ENCODE measurements around the gene CTNNA1.
A peak's percentile ranks its signal among the peaks of the same experiment; 100 is the strongest.
"Not testable (repeated sequence)": the region's sequence is repeated elsewhere in the genome, so short reads cannot be mapped to it uniquely, and the experiment has no call there.

The CTNNA1 gene

DNA sequence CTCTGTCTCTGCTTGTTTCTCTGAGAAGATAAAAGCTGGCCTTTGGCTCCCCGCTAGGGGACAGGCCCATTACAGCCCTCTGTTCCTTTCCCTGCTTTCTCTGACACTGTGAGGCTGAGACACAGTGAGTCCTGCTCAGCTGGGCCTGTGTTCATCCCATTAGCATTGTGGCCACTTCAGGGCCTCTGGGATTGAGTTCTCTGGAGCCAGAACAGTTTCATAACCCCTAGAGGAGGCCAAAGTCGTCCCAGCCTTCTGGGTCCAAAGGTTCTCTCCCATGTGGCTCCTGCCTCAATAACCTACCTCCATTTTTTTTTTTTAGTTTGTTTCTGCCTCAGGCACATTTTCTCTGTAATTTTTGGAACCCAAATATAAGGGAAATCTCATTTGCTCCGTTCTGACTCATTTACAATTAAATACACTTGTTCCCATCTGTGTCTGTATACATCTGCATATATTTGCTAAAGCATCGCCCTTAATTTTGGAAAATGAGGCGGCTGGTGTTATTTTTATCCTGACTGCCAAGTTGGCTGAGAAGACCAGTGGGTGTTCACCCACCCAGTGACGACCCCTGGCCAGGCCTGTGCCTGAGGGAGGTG lies 27.3 kb upstream of the CTNNA1 start:
- DNase-seq = no peak

- no peak for DNase-seq
These were observed 26.4 kb upstream of the CTNNA1 start for GRCh38 chr5:138726848-138727247.

DNA sequence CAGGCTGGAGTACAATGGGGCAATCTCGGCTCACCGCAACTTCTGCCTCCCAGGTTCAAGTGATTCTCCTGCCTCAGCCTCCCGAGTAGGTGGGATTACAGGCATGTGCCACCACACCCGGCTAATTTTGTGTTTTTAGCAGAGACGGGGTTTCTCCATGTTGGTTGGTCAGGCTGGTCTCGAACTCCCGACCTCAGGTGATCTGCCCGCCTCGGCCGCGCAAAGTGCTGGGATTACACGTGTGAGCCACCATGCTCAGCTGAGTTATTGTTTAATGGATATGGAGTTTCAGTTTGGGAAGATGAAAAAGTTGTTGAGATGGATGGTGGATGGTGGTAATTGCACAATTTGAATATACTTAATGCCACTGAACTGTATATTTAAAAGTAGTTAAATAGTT lies 22.7 kb upstream of the CTNNA1 start:
- DNase-seq = not testable (repeated sequence)

- DNase-seq = no peak
These were observed 20.8 kb upstream of the CTNNA1 start for GRCh38 chr5:138732466-138732865.

DNA sequence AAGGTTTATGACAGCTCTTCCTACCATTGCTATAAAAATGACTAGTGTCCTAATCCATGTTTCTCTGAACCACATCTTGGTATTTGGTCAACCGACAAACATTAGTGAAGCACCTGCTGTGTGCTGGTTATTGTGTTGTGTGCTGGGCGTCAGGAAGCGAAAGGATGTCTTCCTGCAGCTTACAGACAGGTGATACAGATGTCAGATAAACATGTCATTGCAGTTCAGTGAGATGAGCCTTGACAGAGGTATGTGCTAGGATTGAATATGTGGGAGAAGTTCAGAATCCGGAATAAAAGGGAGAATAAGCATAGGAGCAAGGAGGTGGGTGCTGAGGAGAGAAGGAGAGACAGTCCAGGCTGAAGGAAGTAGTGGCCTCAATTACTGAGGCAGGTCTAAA lies 20.3 kb upstream of the CTNNA1 start:
- DNase-seq = no peak

DNA sequence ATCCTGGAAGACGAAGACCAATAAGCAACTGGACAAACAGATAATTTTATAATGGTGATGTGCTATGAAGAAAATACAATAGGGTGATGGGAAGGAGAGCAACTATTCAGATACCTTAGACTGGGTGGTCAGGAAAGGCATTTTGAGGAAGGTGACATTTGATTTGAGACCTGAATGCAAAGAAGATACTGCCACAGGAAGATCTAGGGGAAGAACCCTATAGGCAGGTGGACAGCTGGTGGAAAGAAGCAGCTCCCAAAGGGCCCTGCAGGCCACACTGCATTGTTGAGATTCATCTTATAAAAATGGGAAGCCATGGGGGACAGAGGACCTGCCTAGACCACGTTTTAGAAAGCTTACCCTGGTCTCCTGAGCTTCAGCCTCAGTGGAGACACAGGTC lies 19.7 kb upstream of the CTNNA1 start:
- DNase-seq = no peak

- no peak for DNase-seq
These were observed 16.9 kb upstream of the CTNNA1 start for GRCh38 chr5:138736293-138736692.

DNA sequence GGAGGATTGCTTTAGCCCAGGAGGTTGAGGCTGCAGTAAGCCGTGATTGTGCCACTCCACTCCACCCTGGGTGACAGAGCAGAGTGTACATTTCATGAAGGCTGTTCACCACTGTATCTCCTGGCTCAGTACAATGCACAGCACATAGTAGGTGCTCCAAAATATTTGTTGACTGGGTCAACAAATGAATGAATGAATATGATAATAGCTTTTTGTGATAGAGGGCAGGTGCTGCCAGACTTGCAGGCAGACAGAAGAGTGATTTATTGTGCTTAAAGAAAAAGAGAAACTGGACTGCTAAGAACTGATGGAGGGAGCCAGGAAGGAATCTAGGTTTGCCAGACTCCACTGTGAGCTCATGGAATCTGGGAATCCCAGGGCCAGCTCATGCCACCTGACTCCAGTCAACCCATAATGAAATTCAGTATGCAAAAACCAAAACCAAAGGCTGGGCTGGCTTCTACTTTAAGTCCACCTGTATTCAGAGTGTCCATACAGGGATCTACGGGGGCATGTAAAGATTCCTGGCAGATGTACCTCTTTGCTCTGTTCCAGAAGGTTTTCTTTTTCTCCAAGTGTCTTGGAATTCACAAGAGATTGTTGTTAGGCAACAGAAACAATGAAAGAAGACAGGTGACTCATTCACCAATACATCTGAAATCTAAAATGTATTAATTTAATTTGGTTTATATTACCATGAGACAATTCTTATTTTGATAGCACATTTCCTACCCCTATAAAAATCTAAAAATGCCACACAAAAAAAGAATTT lies 15.5 kb upstream of the CTNNA1 start:
- no peak for DNase-seq

DNA sequence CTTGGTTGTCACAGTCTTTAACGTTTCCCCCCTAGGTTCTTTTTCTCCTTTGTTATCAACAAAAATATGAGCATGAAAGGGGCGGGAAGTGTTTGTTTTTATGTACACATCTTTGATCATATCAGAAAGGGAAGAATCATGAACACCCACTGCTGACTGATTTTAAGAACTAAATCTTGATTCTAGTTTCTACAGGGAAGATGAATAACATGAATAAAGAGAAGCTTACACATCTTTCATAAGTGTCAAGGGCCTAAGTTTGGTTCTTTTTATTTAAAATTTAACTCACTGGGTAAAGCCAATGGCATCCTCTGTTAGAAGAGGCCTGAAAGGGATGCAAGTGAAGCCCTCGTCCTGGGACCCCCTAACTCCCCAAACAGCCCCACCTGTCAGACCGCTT lies 14.8 kb upstream of the CTNNA1 start:
- no peak for DNase-seq

GRCh38 chr5:138739938-138740337 lies 13.3 kb upstream of the CTNNA1 start:
- DNase-seq = no peak

- no peak for DNase-seq
These were observed 9.7 kb upstream of the CTNNA1 start for GRCh38 chr5:138743484-138743883.

DNA sequence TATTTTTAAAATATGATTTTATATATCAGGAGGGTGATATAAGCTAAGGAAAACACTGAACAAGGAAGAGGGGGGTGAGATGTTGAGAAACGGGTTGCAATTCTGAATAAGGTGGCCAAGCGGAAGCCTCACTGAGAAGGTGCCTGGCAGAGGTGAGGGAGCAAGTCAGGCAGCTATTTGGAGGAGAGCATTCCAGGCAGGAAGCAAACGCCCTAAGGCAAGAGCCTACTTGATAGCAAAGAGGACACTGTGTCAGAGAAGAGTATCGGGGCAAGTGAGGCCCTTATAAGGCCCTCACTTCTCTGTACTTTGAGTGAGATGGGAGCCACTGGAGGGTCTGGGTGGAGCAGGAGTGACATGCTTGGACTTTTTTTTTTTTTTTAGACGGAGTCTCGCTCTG lies 8.0 kb upstream of the CTNNA1 start:
- DNase-seq = no peak

GRCh38 chr5:138748630-138749081 lies 4.6 kb upstream of the CTNNA1 start:
- no peak for DNase-seq

GRCh38 chr5:138751344-138751743 lies 1.9 kb upstream of the CTNNA1 start:
- DNase-seq = not testable (repeated sequence)

GRCh38 chr5:138752341-138752950 lies 779 bp upstream of the CTNNA1 start:
- no peak for DNase-seq

- peak; percentile 46 for DNase-seq
These were observed 821 bp downstream of the CTNNA1 start for GRCh38 chr5:138753794-138754698.

DNA sequence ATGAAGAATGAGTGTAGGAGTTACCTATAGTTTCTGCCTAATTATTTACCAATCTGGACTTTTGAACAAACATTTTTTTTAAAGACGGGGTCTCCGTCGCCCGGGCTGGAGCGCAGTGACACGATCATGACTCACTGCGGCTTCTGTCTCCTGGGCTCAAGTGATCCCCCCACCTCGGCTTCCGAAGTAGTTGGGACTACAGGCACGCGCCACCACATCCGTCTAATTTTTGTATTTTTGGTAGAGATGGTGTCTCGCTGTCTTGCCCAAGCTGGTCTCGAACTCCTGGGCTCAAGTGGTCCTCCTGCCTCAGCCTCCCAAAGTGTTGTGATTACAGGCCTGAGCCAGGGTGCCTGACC lies 1.5 kb downstream of the CTNNA1 start:
- no peak for DNase-seq

GRCh38 chr5:138755084-138755748 lies 2.0 kb downstream of the CTNNA1 start:
- DNase-seq = no peak

DNA sequence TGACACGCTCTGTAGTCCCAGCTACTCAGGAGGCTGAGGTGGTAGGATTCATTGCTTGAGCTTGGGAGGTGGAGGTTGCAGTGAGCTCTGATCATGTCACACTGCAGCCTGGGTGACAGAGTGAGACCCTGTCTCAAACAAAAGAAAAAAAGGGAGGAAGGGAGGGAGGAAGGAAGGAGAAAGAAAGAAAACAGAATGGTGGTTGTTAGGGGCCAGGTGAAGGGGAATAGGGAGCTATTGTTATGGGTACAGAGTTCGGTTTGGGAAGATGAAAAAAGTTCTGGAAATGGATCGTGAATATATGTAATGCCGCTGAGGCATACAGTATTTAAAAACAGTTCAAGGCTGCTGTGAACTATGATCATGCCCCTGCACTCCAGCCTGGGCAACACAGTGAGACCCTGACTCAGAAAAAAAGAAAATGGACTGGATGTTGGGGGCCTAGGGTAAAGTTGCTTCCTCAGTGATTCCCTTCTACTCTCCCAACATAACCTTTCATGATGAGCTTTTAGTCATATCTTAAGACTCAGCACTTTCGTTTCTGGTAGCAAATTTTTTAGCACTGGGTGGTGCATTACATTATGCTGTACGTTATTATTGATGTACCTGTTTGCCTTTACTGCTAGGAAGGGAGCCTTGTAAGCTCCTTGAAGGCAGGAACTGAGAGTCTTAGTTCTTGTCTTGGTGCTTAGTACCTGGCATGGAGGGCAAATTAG lies 4.0 kb downstream of the CTNNA1 start:
- DNase-seq = no peak

DNA sequence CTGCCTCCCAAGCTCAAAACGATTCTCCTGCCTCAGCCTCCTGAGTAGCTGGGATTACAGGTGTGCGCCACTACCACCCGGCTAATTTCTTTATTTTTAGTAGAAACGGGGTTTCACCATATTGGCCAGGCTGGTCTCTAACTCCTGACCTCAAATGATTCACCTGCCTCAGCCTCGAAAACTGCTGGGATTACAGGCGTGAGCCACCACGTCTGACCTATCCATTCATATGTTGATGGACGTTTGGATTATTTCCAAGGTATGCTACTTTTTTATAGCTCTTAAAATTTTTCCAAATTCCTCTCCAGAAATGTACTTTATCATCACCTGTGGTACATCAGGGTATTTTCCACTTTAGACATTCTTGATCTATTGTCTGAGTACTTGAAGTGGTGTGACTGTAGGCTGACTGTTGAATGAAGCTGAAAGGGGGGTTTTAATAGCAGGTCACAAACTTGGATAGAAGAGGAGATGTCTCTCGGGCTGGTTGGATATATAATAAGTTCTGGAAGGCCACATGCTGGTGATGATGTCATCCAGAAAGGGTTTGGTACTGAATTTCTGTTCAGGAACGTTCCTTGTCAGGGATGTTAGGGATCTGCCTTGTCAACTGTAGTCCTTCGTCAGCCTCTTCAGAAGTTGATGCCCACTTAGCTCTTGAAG lies 7.4 kb downstream of the CTNNA1 start:
- no peak for DNase-seq

- DNase-seq = not testable (repeated sequence)
These were observed 7.9 kb downstream of the CTNNA1 start for GRCh38 chr5:138761115-138761514.
